Measurements from ENCODE around the gene CCDC120. TPM values are rescaled to one million over a fixed set of nuclear protein-coding genes. Genes with fewer than 3 reads are reported as not detected.
A peak's percentile ranks its signal among the peaks of the same experiment; 100 is the strongest.

The CCDC120 gene
- polyA plus RNA-seq, 3 donors, result 0.11 to 0.89 TPM; not detected in 1

- H4K20me1 ChIP-seq (ENCODE audit: insufficient read depth, low read length), result no peaks in the 10 kb centered on the region
- no peak for TF ChIP-seq CTCF (IDR thresholded peaks at IDR 0.05)
Measured at GRCh38 chrX:49079489-49080428, 21.0 kb downstream of the CCDC120 start, which contains the start of gene WDR45. Gene WDR45 (minus strand): TSS chrX:49079887. CDS start chrX:49078095, 1,792 bp downstream.

GRCh38 chrX:49082271-49082871, 23.6 kb downstream of the CCDC120 start:
- no peak for TF ChIP-seq CTCF (IDR thresholded peaks at IDR 0.05)
- no peak overlapping the region for H3K4me2 ChIP-seq (replicated peaks; ENCODE audit: extremely low read depth, low read length, poor library complexity, severe bottlenecking)
- no peaks in the 10 kb centered on the region for H3K9me3 ChIP-seq (replicated peaks in 1 of 2; ENCODE audit: control insufficient read depth in 1 of 2, insufficient read depth in 1 of 2, low read length in 2 of 2)
- Mint-ChIP-seq H3K36me3 (peaks cover 7 to 8% of the 10 kb centered on the region in 2 donors), H3K4me1 (peaks cover 14% of the 10 kb centered on the region), H3K27ac (no peak overlapping the region), H3K4me3 (no peak overlapping the region), H3K9me3 (peaks cover 0 to 6% (median 1%) of the 10 kb centered on the region in 7 donors), H3K27me3 (ENCODE audit: low read depth in 3 of 3) (peaks cover 0 to 3% (median 2%) of the 10 kb centered on the region in 3 donors)
- H3K79me2 ChIP-seq (ENCODE audit: insufficient read depth, low read length), result peaks cover 9% of the 10 kb centered on the region
- no peak overlapping the region for H2AFZ ChIP-seq (ENCODE audit: insufficient read depth, low read depth, low read length, poor library complexity, severe bottlenecking)
- intact Hi-C loops (cut with micrococcal nuclease), result no loop called here
- no peak overlapping the region for H3K27ac ChIP-seq (ENCODE audit: low read depth in 1 of 2, low read length in 2 of 2)
- no peaks in the 10 kb centered on the region for H4K20me1 ChIP-seq (ENCODE audit: insufficient read depth, low read length)
- H3K27me3 ChIP-seq (ENCODE audit: control insufficient read depth in 2 of 2, insufficient read depth in 2 of 2, low read length in 2 of 2), result no peaks in the 10 kb centered on the region
- H3K9ac ChIP-seq (ENCODE audit: insufficient read depth, low read length, poor library complexity, severe bottlenecking), result no peak overlapping the region
- DNase-seq, result no peak
- peaks cover 7% of the 10 kb centered on the region in 2 donors for H3K36me3 ChIP-seq (replicated peaks in 1 of 2; ENCODE audit: control insufficient read depth in 1 of 2, insufficient read depth in 2 of 2, low read length in 2 of 2)
- no peak overlapping the region for H3K4me3 ChIP-seq (replicated peaks in 1 of 3; ENCODE audit: low read depth in 2 of 3, low read length in 3 of 3)
- WGBS (ENCODE audit: insufficient coverage), result 90% methylated on average over 2 of the region's 4 CpGs
- peaks cover 9 to 14% of the 10 kb centered on the region in 2 donors for H3K4me1 ChIP-seq (ENCODE audit: control insufficient read depth in 1 of 2, insufficient read depth in 2 of 2, low read length in 2 of 2)

More at GRCh38 chrX:49079489-49080428, 21.0 kb downstream of the CCDC120 start, which contains the start of gene WDR45:
- Mint-ChIP-seq H3K4me3 (peak within 1 kb of the TSS; percentile 89 to 97), H3K27me3 (ENCODE audit: low read depth in 3 of 3) (peaks cover 0 to 2% (median 2%) of the 10 kb centered on the region in 3 donors), H3K9me3 (peaks cover 0 to 6% (median 0%) of the 10 kb centered on the region in 7 donors), H3K27ac (peak within 1 kb of the TSS; percentile 89 to 99 (median 96)), H3K4me1 (peaks cover 14% of the 10 kb centered on the region), H3K36me3 (peaks cover 24% of the 10 kb centered on the region in 2 donors)
- Histone ChIP-seq H3K4me3 (replicated peaks in 1 of 3; ENCODE audit: low read depth in 2 of 3, low read length in 3 of 3) (peak within 1 kb of the TSS; percentile 66 to 86 (median 77)), H3K9me3 (replicated peaks in 1 of 2; ENCODE audit: control insufficient read depth in 1 of 2, insufficient read depth in 1 of 2, low read length in 2 of 2) (no peaks in the 10 kb centered on the region), H3K27ac (ENCODE audit: low read depth in 1 of 2, low read length in 2 of 2) (peak within 1 kb of the TSS; percentile 87 to 94), H3K36me3 (replicated peaks in 1 of 2; ENCODE audit: control insufficient read depth in 1 of 2, insufficient read depth in 2 of 2, low read length in 2 of 2) (peaks cover 28 to 30% of the 10 kb centered on the region in 2 donors), H3K4me2 (replicated peaks; ENCODE audit: extremely low read depth, low read length, poor library complexity, severe bottlenecking) (peak within 1 kb of the TSS; percentile 74), H3K27me3 (ENCODE audit: control insufficient read depth in 2 of 2, insufficient read depth in 2 of 2, low read length in 2 of 2) (no peaks in the 10 kb centered on the region), H3K79me2 (ENCODE audit: insufficient read depth, low read length) (peaks cover 9% of the 10 kb centered on the region), H3K4me1 (ENCODE audit: control insufficient read depth in 1 of 2, insufficient read depth in 2 of 2, low read length in 2 of 2) (peaks cover 9 to 14% of the 10 kb centered on the region in 2 donors), H2AFZ (ENCODE audit: insufficient read depth, low read depth, low read length, poor library complexity, severe bottlenecking) (peak within 1 kb of the TSS; percentile 68), H3K9ac (ENCODE audit: insufficient read depth, low read length, poor library complexity, severe bottlenecking) (peak within 1 kb of the TSS; percentile 88)
- intact Hi-C loops (cut with micrococcal nuclease), result no loop called here
- 0% methylated on average over 29 of the region's 55 CpGs for WGBS (ENCODE audit: insufficient coverage)
- DNase-seq, result peak; percentile 72 to 83 (median 74)

Data from CD14-positive monocyte (primary cell).